Mesendoderm (in vitro differentiated cells): ENCODE measurements around the gene KLHL1. TPM values are rescaled to one million over a fixed set of nuclear protein-coding genes. Genes with fewer than 3 reads are reported as not detected.

Source experiments
- small RNA-seq: library from polyadenylated mRNA; stranded (forward); fragments of <200 nt; extraction: miRNeasy Mini kit (QIAGEN cat#:217004); gene quantifications from one replicate; pipeline ENCODE3, GENCODE V24; 2013; ENCODE audit not compliant: insufficient read depth

KLHL1 gene

Small RNA genes lying within 50 kb of the gene (small RNA-seq; reads per million reads assigned to genes)
- gene RNY3P10, result not detected
